SH-SY5Y (cell line): ENCODE data around the gene LLGL1.

ENCODE experiments used
- GATA2 ChIP-seq: IDR thresholded peaks from 2 replicates; pipeline ENCODE4 v1.6.1; 2011; ENCODE audit warnings: mild to moderate bottlenecking, low read depth, low read length
- GATA3 ChIP-seq: IDR thresholded peaks from 2 replicates; pipeline ENCODE4 v1.6.1; 2011; ENCODE audit warnings: low read depth, mild to moderate bottlenecking, low read length, moderate library complexity

Gene LLGL1

DNA sequence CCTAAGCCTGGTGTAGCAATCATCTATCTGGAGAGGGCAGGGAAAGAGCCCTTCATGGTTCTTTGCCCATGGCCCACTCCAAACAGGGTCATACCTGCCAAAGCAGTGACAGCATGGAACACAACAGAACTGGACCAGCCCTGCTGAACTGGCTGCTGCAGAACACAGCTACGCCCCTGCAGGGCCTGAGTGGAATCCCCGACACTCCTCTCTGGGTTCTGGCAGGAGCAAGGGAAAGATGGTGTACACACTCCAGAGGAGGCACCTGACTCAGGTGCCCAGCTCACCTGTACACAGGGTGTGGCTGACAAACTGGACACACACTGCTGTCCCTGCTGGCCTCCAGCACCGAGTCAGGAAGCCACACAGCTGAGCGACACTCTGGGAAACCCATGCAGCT, 54.8 kb downstream of the LLGL1 start:
- TF ChIP-seq GATA3 (no peak), GATA2 (no peak)

DNA sequence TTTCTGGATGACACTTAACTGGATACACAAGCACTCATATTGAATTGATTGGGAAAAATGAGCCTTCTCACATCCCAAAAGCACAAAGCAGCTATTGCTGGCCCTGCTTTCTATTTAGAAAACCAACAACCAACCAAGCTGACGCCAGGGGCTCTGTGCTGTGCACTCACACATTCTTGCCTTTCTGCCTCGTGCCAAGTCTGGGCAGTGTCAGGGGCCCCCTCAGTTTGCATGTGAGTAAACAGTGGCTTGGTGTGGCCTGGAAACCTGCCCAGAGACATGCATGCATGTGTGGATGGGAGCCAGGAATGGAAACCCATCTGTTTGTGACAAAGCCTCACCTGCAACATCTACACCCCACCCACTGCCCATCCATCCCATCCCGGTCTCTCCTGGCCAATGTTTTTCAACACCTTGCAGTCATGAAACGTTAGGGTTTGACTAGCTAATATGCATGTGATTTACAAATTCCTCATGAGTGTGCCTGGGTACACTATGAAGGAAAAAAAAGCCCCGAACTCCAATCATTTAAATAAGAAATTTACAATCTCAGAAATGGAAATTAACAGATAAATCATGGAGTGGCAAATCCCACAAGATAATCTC, 55.4 kb downstream of the LLGL1 start:
- TF ChIP-seq GATA2 (no peak), GATA3 (no peak)

DNA sequence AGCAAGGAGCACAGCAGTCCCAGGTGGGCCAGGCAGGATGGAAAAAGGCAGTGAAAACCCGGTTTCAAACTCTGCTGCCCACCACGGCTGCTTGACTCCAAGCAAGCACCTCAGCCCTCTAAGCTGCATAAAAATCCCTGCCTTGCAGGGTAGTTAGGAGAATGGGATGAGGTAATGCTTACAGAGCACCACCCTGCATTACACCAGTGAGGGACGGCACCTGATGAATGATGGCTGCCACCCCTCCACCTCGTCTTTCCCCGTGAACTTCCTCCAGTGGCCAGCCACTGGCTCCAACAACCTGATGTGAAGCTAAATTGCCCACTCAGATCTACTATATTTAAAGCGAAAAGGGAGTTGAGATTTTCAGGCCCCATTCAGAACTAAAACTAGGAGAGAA, 56.4 kb downstream of the LLGL1 start:
- TF ChIP-seq GATA3 (no peak), GATA2 (no peak)

DNA sequence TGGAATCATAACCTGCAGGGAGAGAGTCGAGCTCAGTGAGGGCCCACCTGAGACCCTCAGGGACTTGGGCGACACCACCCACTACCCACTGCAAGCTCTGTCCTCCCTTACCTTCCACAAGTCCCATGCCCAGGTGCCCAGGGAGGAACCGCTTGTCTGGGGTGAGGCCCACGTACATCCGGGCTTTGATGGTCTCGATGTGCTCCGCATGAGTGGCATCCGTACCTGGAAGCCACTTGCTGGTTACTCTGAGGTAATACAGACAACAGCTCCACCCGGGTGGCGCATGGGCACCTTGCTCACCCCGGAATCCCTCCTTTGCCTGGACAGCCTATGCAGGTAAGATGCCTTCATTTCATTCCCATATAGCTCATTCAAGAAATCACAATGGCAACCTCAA, 59.9 kb downstream of the LLGL1 start:
- TF ChIP-seq GATA2 (no peak), GATA3 (no peak)

DNA sequence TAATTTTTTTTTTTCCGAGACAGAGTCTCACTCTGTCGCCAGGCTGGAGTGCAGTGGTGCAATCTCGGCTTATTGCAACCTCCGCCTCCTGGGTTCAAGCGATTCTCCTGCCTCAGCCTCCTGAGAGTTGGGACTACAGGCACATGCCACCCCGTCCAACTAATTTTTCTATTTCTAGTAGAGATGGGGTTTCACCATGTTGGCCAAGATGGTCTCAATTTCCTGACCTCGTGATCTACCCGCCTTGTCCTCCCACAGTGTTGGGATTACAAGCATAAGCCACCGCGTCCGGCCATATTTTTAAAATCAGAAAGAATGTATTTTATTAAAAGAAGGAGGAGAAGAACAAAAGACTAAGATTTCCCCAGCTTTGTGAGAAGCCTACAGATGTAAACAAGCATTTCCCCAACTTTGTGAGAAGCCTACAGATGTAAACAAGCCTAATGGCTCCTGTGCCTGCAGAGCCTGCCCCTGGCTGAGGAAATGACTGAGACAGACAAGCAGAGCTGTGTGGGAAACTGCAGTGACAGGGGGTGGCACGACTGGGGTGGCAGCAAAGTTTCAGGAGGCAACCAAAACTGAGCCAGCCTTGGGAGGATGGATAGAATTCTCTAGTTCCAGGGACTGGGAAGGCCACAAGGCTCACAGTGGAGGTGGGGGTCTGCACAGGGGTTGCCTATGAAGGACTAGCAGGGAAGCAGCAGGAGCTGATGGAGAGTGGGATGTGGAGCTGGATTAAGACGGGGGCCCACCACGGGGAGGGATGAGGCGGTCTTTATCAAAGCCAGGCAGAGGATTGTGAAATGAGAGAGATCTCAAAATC, 66.5 kb downstream of the LLGL1 start:
- TF ChIP-seq GATA2 (no peak), GATA3 (no peak)
